GM10847 (cell line): ENCODE results near the gene NUDT4.

Source experiments
- POLR2A ChIP-seq: IDR thresholded peaks from 2 replicates; pipeline ENCODE4 v1.6.1; 2011; ENCODE audit not compliant: insufficient read length; ENCODE audit errors: extremely low read depth

NUDT4 gene

DNA sequence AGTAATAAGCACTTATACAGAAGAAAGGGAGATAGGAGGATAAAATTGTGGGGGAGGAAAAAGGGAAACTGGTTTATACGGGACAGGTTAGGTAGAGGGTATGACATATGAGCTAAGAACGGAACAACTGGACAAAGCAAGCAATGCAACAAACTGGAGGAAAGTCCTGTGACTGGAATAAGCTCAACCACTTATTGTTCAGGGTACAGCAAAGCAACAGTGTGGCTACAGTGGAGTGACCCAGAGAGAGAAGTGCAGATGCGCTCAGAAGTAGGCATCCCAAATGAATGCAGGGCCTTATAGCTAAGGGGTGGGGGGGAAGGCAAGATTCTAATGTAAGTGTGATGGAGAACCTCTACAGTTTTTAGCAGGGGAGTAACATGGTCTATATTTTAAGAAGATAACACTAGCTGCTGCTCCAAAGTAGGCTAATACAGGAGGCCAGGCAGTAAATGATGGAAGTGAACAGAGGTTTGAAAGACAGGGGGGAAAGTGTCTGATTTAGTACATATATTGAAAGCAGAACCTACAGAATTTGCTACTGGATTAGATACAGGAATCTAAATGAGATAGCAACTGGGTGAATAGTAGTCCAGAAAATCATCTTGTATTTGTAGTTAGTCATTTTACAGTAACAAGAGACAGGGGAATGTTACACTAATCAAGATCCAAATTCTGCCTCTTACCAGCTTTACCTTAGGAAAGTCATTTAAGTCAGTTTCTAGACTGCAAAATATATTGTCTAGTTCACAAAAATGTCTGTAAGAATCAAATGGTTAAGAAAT, 60.7 kb downstream of the NUDT4 start:
- TF ChIP-seq POLR2A: no peak

DNA sequence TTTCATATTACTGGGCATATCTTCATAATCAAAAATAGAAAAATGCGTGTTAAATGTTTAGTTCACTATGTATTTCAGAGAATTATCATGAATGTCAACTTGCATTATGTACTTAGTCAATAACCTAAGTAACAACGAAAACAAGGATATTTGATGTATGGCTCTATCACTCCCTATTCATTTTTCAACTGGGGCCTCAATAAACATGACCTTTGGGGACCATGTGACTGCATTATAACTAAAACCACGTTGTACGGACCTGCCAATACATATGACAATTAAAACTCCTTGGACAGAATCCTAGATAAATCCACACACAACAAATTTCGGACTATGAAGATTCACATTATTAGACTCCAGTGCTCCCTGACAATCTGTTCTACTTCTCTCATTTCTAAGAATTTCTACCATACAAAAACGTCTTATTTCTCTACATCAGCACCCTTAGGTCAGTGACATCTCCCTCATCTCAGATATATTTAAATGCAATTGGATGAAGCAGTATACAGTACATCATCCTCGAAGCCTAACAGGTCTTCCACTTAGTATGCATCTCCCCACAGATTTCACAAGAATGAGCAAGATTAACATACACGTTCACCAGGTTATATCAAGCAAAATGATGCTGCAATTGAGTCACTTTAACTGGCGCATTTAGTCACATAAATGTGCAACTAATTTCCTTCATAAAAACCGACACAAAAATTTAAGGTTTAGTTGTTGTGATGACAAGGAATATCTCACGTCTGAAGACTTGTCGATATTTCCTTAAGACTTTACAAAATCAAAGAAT, 62.5 kb downstream of the NUDT4 start:
- TF ChIP-seq POLR2A: no peak

DNA sequence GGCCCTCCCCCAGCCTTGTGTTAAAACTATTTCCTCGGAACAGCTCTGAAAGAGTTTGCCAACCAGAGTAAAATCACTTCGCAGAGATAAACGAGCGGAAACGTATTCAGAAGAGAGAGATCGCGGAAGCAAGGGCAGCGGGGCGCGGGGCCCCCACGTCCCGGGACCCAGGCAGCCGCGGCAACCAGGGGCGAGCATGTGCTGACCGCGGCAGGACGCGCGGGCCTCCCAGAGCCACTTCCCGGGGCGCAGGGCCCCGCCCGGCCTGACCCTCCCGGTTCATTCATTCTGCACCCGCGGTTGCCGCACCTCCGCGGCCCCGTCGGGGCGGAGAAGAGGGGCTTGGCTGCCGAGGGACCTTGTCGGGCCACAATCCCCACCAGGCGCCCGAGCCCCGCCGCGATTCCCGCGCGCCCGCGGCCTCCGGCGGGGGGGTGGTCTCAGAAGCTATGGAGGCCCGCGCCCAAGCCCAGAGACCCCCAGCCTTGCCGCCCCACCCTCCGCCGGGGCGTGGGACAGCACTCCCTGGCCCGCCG, 63.4 kb downstream of the NUDT4 start:
- TF ChIP-seq POLR2A: no peak

DNA sequence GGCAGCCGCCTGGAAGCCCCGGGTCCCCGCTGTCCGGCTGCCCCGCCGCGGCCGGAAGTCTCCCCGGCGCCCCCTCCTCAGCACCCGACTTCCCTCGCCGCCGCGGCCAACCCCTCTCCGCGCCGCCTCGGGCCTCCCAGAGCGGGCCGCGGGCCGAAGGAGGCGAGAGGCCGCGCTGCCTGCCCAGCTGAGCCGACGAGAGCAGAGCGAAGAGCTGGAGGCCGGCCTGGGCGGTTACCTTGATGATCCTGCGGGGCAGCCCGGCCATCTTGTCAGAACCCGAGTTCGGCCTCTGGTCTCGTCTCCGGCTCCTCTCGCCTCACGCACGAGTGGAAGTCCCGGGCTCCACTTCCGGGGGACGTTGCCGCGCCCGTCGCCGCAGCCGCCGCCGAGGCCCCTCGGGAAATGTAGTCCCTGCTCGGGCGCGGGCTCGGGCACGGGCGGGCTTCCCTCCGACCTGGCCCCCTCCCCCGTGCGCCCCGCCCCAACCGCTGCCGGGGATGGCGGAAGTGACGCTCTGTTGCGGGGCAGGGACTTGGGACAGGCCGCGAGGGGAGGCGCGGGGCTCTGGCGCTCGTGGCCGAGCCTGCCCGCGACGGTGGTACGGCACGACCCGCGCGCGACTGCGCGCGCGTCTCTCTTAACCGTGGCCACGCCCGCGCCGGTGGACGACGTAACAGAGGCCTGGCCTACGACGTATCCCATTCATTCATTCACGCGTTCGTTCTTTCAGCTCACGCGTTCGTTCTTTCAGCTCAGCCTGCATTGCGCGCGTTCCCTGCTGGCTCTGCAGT, 64.1 kb downstream of the NUDT4 start, which contains the start of gene UBE2N:
UBE2N (minus strand) TSS at position 331 of the 794 bp plus-strand sequence; CDS start at position 268, 63 bp downstream.
- TF ChIP-seq POLR2A: peak; percentile 64

DNA sequence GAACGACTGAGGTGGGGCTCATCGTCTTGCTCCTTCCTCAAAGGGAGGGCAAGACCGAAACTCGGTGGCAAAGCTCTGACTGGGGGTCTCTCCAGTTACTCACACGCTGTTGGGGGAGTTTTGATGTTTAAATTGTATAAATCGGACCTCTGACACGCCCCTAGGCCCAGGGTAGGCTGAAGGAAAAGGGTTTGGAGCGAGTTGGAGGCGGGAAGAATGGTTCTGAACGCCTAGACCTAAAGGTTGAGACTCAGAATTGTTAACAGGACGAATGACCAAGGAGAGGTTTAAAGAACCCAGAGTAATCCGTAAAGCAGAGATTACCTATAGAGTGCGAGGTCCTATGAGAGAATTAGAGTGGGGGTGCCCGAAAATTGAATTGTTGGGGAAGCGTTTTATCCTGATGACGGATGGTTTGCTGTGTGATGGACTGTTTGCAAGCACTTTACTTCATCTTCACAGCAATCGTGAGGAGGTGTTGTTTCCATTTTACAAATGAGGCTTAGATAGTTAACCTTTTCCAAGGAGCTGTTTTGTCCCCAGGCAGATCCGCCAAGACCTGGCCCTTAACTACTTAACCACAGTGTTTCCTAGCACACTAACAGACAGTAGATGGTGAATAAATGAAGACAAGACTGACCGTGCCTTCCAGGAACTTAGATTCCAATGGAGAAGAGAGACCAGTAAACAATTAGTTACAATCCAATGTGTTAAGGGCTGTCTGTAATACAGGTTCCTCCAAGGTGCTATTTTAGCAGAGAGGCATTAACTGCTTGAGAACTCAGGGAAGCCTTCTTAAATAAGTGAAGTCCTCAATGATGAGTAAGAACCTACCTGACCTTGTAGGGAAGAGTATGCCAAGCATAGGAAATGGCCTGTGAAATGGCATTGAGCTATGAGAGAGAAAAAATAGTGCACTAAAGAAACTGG, 65.0 kb downstream of the NUDT4 start:
- TF ChIP-seq POLR2A: no peak

DNA sequence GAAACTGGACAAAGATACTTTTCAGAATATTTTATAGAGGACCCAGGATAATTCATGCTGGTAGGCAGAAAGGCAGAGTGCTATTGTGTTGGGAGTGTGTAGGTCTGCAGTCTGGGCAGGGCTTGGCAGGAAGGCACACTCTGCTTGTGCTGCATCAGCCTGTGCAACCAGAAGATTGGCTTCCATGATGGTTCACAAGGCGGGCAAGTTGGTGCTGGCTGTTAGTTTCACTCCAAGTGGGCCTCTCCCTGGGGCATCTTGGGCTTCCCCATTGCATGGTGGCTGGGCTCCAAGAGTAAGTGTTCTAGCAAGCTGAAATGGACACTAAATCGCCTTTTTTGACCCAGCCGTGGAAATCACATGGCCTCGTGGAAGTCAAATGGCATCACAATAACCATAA, 65.9 kb downstream of the NUDT4 start:
- no peak for TF ChIP-seq POLR2A

DNA sequence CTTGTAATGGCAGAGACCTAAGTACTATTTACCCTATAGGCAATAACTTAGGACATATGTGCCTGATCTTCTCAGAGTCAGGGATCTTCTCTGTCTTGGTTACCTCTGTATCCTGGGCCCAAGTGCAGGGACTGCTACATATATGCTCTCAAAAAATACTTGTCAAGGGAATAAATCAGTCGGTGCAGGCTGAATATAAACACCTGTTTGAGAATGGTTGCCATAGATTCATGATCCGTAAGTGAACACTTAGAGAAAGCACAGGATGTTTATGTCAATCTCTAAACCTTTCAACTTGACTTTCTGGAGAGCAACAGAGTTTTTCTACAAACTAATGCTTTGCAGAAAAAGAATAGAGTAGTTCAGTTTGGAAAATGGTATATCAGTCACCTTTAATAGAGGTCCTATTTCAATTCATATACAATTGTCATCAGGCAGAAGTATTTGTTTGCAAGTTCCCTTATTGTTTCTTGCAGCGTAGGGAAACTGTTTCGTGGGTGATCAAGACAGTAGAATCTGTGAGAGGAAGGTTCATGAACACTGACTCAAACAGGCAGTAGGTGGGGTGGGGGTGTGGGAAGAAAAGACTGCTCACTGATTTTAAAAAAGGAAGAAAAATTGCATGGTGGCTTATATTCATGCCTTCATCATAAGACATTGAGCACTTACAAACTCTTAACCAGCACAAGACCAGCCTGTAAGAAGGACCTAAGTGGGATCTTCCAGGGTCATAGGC, 70.0 kb downstream of the NUDT4 start:
- no peak for TF ChIP-seq POLR2A

DNA sequence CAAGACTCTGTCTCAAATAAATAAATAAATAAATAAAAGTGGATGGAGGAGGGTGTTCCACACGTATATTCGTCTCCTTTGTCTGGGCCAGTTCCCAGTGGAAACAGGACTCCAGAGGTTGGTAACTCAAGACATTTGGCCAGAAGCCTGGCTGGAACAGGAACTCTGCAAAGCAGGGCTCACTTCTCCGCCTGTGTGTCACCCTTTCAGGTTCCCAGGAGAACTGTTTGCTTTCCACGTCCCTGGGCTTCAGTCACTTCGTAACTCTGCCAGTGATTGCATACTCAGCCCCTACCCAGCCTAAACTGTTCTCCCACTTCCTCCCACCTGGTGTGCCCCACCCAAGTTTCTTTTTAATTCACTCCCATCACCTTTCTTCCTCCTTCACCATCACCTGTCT, 71.1 kb downstream of the NUDT4 start:
- TF ChIP-seq POLR2A: no peak

DNA sequence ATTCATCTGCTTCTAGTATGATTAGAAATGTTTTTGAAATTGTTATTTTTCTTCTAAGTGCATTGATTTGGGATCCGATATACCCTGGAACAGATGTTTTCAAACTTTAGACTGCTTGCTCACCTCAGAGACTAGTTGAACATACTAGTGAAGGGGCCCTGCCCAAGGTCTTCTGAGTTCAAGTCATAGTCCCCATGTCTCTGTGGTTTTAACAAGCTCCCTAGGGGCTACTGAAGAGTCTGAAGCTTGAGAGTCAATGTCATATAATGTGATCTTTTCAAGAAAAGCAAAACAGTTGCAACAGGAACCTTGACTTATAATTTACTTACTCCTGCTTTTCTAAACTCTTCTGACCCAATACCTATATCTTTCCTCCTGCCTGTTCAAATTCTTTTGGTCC, 71.6 kb downstream of the NUDT4 start:
- TF ChIP-seq POLR2A: no peak

DNA sequence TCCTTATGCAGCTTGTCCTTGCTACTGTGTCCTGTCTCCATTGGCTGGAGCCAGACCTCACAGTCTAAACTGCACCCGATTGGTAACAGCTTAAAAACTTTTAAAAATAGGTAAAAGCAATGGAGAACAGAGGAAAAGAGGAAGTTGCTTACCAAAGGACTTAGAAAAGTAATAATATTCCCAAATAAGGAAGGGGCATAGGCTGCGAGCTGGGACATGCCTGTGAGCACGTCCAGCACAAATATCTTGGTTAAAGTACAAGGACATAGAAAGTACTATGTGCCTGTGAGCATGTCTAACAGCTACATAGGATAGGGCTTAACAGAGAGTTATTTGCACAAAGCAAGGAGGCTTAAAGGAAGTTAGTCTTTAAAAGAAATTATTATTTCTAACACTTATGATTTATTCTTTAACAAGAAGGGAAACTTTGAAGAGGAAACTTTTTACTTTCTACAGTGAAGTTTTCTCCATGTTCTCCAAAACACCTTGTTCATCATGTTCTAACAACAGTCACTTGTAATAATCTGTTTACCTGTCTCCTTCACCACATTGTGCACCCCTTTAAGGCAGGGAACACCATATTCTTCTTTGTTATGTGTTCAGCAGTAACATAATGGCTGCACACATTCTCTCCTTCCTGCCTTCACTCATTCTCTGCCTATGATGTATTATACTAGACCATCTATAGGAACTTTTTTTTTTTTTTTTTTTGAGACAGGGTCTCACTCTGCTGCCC, 73.9 kb downstream of the NUDT4 start:
- no peak for TF ChIP-seq POLR2A

DNA sequence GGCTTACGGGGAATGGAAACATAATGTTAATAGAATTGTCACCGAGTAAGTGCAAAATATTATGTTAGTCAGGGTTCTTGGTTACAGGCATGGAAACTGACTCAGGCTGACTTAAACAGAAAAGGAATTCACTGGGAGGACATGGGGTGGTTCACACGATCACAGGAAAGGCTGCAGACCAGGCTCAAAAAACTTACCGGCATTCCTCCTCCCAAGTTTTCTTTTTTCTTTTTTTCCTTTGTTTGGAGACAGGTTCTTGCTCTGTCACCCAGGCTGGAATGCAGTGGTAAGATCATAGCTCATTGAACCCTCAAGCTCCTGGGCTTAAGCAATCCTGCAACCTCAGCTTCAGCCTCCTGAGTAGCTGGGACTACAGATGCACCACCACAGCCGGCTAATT, 75.9 kb downstream of the NUDT4 start:
- TF ChIP-seq POLR2A: no peak

DNA sequence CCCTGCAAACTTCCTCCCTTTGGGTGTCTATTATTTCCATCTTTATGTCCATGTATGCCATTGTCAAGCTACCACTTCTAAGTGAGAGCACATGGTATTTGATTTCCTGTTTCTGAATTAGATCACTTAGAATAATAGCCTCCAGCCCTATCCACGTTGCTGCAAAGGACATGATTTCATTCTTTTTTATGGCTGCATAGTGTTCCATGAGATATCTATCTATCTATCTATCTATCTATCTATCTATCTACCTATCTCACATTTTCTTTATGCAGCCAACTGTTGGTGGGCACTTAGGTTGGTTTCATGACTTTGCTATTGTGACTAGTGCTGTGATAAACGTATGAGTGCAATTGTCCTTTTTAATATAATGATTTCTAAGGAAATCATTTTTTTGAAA, 78.4 kb downstream of the NUDT4 start:
- TF ChIP-seq POLR2A: no peak
